Forelimb muscle (tissue), 1 donor: ENCODE results near the gene ACCS. TPM values are rescaled to one million over a fixed set of nuclear protein-coding genes. Genes with fewer than 3 reads are reported as not detected.

Experiments
- DNase-seq: peaks from one replicate; pipeline ENCODE4 v3.0.0-alpha.2; 2013; ENCODE audit warnings: low read depth
- polyA plus RNA-seq: library from polyadenylated mRNA; unstranded; fragments of 120-200 nt; gene quantifications from one replicate; pipeline ENCODE4 v1.2.1, GENCODE V29; 2013; ENCODE audit not compliant: insufficient read length

Gene ACCS
- polyA plus RNA-seq, 1 donor, result 25.5 TPM

DNA sequence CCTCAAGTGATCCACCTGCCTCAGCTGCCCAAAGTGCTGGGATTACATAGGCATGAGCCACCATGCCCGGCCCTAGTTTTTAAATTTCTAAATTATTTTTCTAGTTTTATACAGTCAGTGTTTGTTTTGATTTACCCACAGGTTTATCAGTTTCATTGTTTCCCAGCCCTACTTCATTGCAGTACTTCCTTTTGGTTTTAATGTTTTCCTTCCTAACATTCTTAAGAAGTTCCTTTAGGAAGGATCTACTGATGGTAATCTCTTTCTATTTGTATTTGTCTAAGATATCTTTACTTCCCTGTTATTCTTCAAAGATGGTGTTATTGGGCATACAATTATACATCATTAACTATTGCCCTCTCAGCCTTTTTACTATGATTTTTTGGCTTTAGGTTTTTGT, 24.5 kb downstream of the ACCS start:
- no peak for DNase-seq

DNA sequence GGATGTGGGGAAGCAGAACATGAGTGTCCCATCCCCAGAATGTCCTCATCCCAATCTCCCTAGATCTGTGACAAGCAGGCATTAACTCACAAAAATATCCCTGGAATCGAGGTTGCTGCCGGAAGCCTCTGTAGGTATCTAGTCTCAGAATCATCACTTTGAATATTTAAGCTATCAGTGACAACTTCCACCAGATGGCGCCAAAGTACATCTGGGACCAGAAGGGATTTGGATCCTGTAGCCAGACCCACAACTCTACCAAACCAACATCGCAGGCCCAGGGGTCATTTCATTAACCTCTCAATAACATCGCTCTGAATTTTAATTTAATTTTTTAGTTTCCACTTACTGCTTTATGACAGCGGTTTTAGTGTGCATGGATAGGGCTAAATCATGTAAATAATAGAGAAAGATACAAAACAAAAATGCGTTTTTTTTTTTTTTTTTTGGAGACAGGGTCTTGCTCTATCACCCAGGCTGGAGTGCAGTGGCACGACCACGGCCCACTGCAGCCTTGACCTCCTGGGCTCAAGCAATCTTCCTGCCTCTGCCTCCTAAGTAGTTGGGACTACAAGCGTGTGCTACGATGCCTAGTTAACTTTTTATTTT, 28.3 kb downstream of the ACCS start:
- DNase-seq, result peak; percentile 73

GRCh38 chr11:44095506-44096359, 29.7 kb downstream of the ACCS start, which contains the start of gene EXT2:
Gene EXT2, plus strand, starts transcription at chr11:44095678. Its CDS starts 12,035 bp downstream, at chr11:44107713.
- DNase-seq, result peak; percentile 44

DNA sequence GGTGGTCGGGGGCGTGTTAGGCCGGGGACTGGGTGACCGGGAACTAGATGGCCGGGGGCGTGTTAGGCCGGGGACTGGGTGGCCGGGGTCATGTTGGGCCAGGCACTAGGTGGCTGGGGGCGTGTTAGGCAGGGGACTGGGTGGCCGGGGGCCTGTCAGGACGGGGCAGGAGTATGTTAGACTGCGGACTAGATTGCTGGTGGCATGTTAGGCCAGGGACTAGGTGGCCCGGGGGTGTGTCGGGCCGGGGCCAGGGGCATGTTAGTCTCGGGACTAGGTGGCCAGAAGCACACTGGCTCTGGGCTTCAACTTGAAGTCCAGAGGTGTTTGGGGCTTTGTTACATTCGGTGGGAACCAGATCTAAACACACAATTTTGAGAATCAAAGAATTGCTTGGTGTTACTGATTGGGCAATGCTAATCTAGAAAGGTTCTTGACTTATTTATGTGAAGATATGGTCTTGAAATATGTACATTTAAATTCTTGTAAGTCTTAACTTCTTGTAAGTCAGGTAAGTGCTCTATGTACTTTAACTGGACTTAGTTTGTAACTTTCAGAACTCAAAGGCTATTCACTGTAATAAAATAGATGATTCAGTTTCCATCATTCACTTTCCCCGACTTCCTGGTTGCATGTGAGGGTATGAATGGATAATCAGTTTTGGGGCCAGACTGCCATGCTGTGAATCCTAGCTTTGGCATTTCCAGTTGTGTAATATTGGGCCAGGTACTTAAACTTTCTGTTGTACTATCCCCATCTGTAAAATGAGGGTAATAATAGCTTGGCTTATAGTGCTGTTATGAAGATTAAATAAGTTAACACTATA, 30.5 kb downstream of the ACCS start:
- no peak for DNase-seq

GRCh38 chr11:44097821-44098220, 31.8 kb downstream of the ACCS start:
- no peak for DNase-seq

DNA sequence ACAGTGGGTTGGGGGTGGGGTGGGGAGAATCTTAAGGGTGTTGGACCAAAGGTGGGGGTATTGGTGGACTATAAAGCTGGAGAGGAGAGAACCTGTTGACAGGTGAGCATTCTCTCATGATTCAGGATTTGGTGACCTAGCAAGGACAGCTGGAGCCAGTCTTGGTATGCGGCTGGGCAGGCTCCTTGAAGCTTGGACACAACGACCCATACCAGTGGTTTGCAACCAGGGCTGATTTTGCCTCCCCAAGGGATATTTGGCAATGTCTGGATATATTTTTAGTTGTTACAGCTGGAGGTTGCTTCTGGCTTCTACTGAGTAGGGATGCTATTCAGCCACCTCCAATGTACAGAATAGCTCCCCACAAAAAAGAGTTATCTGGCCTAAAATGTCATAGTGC, 35.0 kb downstream of the ACCS start:
- DNase-seq, result no peak

DNA sequence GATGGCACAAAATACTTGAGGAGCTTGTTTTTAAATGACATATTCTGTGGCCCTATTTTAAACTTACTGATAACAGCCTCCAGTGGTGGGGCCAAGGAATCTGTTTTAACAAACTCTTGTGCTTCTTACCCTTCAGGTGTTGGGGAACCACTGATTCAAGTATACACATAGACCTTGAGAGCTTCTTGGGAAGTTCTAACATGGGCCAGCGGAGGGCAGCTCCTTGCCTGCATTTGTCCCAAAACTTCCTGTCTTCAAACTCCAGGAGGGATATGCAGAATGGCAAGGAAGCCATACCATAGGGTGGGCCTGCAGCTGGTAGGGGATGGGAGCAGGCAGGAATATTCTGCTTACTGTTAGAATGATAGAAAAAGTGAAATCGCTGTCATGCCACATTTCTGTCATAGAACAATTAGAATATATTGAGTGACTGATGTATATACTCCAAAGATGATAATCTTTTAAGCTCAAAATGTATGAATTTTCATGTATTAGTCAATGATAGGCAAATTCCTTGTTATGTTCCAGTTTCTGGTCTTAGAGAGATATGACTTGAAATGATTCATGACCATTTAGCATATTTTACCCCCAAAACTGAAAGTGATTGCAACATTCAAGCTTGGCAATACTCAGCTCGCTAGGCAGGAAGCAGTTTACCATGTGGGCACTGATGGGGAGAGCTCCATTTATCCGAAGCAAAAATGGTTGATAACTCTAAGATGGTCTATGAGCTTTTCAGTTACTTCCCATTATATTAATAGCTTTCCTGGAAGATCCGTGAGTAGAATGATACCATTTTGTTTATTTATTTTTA, 38.6 kb downstream of the ACCS start:
- DNase-seq, result no peak

GRCh38 chr11:44108260-44108659, 42.2 kb downstream of the ACCS start:
- DNase-seq, result no peak

- peak; percentile 24 for DNase-seq
Measured at GRCh38 chr11:44110231-44110679, 44.2 kb downstream of the ACCS start.

- peak; percentile 45 for DNase-seq
Measured at GRCh38 chr11:44112091-44112821, 46.2 kb downstream of the ACCS start.

GRCh38 chr11:44113018-44113417, 46.9 kb downstream of the ACCS start:
- no peak for DNase-seq

- DNase-seq, result no peak
Measured at GRCh38 chr11:44113572-44113971, 47.5 kb downstream of the ACCS start.

DNA sequence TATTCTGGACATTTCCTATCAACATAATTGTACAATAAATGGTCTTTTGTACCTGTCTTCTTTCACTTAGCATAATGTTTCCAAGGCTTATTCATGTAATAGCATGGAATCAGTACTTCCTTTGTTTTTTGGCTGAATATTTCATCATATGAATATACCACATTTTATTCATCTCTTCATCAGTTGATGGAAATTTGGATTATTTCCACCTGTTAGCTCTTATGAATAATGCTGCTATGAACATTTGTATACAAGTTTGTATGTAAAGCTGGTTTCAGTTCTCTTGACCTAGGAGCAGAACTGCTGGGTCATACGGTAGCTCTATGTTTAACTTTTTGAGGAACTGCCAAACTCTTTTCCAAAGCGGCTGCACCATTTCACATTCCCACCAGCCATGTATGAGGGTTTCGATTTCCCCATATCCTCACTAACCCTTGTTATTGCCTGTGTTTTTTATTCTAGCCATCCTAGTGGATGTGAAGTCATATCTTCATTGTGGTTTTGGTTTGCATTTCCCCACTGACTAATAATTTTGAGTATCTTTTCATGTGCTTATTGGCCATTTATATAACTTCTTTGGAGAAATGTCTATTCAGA, 50.3 kb downstream of the ACCS start:
- no peak for DNase-seq

- DNase-seq, result no peak
Measured at GRCh38 chr11:44120169-44120568, 54.1 kb downstream of the ACCS start.

DNA sequence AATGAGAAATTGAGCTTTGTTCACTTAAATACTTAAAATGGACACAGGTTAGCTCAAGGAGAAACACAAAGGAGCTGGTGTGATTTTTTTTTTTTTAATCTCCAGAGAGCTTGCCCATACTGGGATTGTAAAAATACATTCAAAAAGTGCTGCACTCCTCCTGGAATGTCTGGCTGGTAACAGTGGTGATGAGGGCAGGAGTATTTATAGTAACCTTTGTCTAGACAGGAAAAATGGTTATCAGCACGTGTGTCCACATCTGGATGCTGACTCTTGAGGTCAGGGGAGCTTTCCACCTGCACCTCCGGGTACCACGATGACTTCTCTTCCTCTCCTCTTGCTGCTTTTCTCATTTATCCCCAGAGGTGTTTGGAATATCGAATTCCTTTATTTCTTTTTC, 59.5 kb downstream of the ACCS start:
- no peak for DNase-seq

- no peak for DNase-seq
Measured at GRCh38 chr11:44126304-44126703, 60.2 kb downstream of the ACCS start.

DNA sequence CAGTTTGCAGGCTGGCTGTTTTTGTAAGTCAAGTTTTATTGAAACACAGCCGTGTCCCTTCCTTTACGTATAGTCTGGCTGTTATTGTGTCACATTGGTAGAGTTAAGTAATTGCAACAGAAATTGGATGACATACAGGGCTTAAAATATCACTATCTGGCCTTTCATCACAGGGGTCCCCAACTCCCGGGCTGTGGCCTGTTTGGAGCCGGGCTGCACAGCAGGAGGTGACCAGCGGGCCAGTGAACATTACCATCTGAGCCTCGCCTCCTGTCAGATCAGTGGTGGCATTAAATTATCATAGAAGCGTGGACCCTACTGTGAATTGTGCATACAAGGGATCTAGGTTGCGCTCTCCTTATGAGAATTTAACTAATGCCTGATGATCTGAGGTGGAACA, 61.1 kb downstream of the ACCS start:
- DNase-seq, result no peak

DNA sequence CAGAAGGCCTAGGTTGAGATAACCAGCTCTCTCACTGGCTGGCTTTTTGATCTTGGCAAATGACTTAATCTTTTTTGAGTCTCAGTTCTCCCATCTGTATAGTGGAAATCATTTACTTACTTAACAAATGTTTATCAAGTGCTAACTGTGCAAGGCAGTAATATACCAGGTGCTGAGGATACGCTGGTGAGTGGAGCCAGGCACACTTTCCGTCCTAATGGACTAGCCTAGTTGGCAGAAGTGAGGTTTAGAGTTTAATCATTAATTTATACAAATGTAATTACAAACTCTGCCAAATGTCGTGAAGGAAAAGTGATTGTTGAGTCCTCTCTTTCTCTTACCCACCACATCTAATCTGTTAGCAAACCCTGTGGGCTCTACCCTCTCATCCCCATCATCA, 62.7 kb downstream of the ACCS start:
- DNase-seq, result no peak

GRCh38 chr11:44130751-44131150, 64.7 kb downstream of the ACCS start:
- DNase-seq, result no peak

GRCh38 chr11:44133335-44133946, 67.4 kb downstream of the ACCS start:
- DNase-seq, result no peak
